ENCODE data around the gene ITGAL. TPM values are rescaled to one million over a fixed set of nuclear protein-coding genes. Genes with fewer than 3 reads are reported as not detected.

ITGAL gene
- total and polyA plus RNA-seq, 2 of the 13 experiments (the other 11 are each of a cell fraction or from before 2014, with no cell fraction given), result 0.86 to 1.2 TPM

DNA sequence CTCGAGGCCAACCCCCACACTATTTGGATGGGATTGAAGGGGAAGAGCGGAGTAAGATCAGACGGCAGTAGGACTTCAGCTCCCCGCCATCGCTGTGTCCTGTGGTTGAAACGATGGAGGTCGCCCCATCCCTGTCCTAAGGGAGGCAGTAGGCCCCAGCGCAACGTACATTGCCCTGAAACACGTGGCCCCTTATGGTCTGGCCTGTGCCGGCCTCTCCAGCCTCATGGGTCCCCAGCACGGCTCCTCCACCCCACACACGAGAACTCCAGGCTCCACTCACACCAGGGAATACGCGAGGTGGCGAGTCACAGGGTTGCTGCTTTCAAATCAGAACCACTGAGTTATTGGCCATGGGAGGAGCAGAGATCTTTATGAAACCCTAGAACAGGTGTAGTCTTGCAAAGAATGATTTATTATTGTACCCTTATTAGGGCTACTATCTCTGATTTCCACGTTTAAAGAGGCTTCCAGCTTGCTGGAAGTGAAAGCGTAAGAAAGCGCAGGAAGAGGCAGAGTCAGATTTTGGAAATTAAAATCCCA lies 42.0 kb upstream of the ITGAL start (continued):
- TF ChIP-seq ZHX2 (IDR thresholded peaks at IDR 0.05; ENCODE audit: low read depth) (0 out of 2 replicates have a peak, but pooled peaks have one; percentile 4), ZHX2 (CRISPR knock-in tag; IDR thresholded peaks at IDR 0.05; ENCODE audit: borderline replicate concordance) (0 out of 2 replicates have a peak, but pooled peaks have one; percentile 63), NAIF1 (CRISPR knock-in tag; IDR thresholded peaks at IDR 0.05; ENCODE audit: borderline replicate concordance) (no peak), ZBTB38 (CRISPR knock-in tag; IDR thresholded peaks at IDR 0.05) (peak; percentile 99), MAZ (IDR thresholded peaks at IDR 0.05; ENCODE audit: borderline replicate concordance, low read depth, low read length) (no peak), MAZ (CRISPR knock-in tag; IDR thresholded peaks at IDR 0.05; ENCODE audit: low read depth) (no peak; the same call in 1 of the 2 replicates), ZNF788 (CRISPR knock-in tag; IDR thresholded peaks at IDR 0.05; ENCODE audit: borderline replicate concordance) (peak; percentile 89), TBL1XR1 (IDR thresholded peaks at IDR 0.05; ENCODE audit: borderline replicate concordance, low read length, partially characterized antibody) (no peak), ASH2L (IDR thresholded peaks at IDR 0.05; ENCODE audit: insufficient read length, low read depth, low read length) (peak; percentile 20), ZNF44 (CRISPR knock-in tag; IDR thresholded peaks at IDR 0.05) (peak; percentile 29; the same call in 1 of the 2 replicates), TSC22D2 (CRISPR knock-in tag; IDR thresholded peaks at IDR 0.05; ENCODE audit: borderline replicate concordance) (peak; percentile 43; the same call in 1 of the 2 replicates), ZNF256 (CRISPR knock-in tag; conservative IDR thresholded peaks at IDR 0.05) (0 out of 2 replicates have a peak, but pooled peaks have one; percentile 81), GABPB1 (CRISPR knock-in tag; IDR thresholded peaks at IDR 0.05) (no peak), ZNF678 (CRISPR knock-in tag; IDR thresholded peaks at IDR 0.05) (no peak), ZNF605 (CRISPR knock-in tag; IDR thresholded peaks at IDR 0.05) (no peak), CENPX (CRISPR knock-in tag; IDR thresholded peaks at IDR 0.05) (no peak), ZNF333 (CRISPR knock-in tag; IDR thresholded peaks at IDR 0.05; ENCODE audit: borderline replicate concordance) (no peak), ZNF780A (CRISPR knock-in tag; IDR thresholded peaks at IDR 0.05) (0 out of 2 replicates have a peak, but pooled peaks have one; percentile 15), ZNF343 (CRISPR knock-in tag; IDR thresholded peaks at IDR 0.05) (no peak; the same call in 1 of the 2 replicates), PHF21A (CRISPR knock-in tag; IDR thresholded peaks at IDR 0.05) (0 out of 2 replicates have a peak, but pooled peaks have one; percentile 66), ZFAT (CRISPR knock-in tag; conservative IDR thresholded peaks at IDR 0.05) (0 out of 2 replicates have a peak, but pooled peaks have one; percentile 64), ZFY (CRISPR knock-in tag; IDR thresholded peaks at IDR 0.05) (peak; percentile 92), THAP11 (CRISPR knock-in tag; IDR thresholded peaks at IDR 0.05) (0 out of 2 replicates have a peak, but pooled peaks have one; percentile 15)
- TF ChIP-seq, protein P1, sequence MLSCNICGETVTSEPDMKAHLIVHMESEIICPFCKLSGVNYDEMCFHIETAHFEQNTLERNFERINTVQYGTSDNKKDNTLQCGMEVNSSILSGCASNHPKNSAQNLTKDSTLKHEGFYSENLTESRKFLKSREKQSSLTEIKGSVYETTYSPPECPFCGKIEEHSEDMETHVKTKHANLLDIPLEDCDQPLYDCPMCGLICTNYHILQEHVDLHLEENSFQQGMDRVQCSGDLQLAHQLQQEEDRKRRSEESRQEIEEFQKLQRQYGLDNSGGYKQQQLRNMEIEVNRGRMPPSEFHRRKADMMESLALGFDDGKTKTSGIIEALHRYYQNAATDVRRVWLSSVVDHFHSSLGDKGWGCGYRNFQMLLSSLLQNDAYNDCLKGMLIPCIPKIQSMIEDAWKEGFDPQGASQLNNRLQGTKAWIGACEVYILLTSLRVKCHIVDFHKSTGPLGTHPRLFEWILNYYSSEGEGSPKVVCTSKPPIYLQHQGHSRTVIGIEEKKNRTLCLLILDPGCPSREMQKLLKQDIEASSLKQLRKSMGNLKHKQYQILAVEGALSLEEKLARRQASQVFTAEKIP (CRISPR knock-in tag; IDR thresholded peaks at IDR 0.05; ENCODE audit: borderline replicate concordance), result no peak
